Iris pigment epithelial cell (primary cell): Measurements from ENCODE around the gene IP6K1.
"Not testable (repeated sequence)": the region's sequence is repeated elsewhere in the genome, so short reads cannot be mapped to it uniquely, and the experiment has no call there.

Experiments
- DNase-seq: peaks from one replicate; pipeline ENCODE4 v3.0.0-alpha.2; 2011; ENCODE audit warnings: low read depth

IP6K1 gene

DNA sequence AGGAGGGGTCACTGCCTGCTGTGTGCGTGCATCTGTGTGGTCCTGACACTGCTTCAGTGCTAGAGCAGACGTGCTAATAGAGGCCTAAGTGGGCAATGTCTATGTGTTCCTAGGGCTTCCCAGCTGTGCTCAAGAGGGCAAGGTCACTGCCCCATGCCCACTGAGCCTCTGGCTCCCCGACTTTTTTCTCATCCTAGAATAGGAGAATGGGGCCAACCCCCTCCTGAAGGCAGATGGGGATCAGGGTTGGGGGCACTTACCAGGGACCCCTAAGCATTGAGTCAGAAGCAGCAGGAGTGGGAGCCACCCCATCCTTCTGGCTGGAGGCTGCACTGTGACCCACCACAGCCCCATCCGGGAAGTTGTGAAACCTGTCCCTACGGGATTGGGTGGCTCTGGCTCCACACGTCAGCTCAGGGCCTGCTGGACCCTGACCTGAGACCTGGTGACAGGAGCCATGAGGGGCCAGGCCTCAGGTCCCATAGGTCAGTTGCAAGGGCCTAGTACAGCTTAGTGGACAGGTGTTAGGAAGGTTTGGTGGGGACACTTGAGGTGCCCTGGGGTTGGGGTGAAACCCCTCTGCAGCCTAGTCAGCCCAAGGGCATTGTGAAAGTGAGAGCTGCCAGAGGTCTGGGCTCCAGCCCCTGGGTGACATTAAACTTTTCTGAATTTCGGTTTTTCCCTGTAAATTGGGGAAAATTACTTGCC, 97.8 kb downstream of the IP6K1 start:
- not testable (repeated sequence) for DNase-seq

DNA sequence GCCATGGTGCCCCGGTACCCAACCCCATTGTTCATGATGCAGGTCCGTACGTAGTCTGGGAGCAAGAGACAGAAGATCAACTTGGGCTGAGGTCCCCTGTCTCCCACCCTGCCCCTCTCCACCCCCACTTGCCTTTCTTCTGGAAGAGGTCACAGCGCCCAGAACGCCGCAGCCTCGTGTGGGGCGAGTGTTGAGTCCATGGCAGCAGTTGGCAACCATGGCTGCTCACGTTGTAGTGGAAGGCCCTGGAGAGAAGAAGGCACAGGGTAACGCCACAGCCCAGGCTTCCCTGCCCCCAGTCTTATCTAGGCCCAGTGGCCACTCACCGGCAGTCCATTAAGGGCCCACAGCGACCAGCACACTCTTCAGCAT, 98.9 kb downstream of the IP6K1 start:
- not testable (repeated sequence) for DNase-seq

DNA sequence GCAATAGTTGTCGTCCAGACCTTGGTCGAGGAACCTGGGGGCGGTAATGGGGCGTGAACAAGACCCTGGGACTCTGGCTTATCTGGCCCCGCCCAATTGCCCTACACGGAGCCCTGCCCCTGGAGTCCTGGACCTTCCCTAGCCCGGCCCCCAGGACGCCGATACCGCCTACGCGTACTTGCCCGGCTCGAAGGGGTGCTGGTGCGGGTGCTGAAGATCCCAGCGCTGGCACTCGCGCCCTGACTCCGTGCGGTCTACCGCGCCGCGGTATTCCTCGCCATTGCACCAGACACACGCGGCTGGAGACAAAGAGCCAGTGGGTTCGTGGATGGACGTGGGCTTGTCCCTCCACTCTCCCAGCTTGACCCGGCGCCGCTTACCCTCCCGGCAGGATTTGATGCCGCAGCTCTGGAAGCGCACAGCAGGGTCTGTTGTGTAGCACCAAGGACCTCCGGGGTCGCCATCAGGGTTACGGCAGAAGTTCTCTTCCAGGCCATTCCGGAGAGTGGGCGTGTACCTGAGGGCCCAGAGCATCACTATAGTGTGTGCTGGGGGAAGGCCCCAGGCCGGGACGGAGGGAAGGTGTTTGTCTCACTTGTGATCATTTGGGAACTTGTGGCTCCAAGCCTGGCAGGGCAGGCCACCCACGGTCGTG, 99.4 kb downstream of the IP6K1 start:
- DNase-seq, result peak; percentile 42

DNA sequence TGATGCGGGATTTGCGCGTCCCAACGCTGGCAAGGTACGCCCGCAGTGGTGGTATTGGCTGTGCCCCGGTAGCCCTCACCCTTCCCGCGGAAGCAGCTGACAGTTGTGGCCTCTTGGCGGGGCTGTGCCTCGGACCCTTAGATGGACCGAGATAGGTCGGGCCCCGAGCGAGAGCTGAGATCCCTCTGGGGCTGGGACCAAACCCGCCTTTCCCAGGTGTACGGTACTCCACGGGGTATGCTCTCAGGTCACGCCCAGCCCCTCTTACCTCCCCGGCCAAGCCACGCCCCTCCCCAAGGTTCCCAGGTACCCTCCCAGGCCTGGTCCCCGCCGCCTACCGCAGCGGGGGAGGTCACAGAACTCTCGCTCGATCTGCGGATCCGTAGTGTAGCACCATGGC, 100.0 kb downstream of the IP6K1 start:
- DNase-seq, result not testable (repeated sequence)

DNA sequence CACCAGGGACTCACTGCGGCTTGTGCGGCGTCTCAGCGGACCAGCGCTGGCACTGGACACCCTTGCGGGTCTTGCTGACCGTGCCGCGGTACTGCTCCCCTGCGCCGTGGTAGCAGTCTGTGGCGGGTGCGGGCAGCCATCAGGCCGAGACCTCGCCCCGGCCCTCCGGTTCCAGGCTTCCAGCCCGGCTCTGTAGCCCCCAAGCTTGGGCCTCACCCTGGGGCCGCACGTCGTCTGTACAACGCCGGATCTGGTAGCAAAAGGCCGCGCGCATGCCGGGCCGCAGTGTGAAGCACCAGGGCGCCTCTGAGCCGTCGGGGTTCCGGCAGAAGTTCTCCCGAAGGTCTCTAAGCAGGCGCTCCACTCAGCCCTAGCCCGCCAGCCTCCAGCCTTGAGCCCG, 100.5 kb downstream of the IP6K1 start:
- not testable (repeated sequence) for DNase-seq

DNA sequence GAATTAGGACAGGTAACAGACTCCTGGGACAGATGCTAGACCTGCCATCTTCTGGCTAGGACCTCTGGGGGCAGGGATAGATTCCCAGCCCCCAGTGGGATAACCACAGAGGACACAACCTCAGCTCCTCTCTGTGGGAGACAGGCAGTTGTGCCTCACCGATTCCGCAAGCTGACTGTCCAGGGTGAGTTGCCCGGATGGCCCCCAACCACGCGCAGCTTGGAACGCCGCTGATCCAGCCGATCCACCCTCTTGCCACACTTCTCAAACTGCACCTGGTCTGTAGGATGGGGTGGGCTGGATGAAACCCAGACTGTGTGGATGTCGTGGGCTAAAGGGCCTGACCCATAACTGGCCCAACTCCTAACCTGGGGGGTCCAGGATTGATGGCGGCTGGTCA, 101.2 kb downstream of the IP6K1 start:
- not testable (repeated sequence) for DNase-seq

DNA sequence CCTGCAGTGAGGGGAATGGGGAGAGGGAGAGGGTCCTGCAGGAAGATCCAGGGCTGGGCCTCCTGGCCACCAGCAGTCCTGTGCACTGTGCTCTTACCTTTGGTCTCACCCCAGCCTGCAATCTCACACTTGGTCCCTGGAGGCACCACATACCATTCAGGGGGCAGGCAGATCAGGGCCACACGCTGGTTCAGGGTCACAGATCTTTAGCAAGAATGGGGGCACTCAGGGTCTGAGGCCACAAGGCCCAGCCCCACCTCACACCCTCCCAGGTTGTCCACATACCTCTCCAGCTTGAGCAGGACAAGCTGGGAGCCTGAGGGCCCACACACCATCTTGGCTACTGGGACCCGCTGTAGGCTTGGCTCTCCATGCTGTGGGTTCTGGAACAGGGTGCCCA, 101.9 kb downstream of the IP6K1 start:
- DNase-seq, result not testable (repeated sequence)

DNA sequence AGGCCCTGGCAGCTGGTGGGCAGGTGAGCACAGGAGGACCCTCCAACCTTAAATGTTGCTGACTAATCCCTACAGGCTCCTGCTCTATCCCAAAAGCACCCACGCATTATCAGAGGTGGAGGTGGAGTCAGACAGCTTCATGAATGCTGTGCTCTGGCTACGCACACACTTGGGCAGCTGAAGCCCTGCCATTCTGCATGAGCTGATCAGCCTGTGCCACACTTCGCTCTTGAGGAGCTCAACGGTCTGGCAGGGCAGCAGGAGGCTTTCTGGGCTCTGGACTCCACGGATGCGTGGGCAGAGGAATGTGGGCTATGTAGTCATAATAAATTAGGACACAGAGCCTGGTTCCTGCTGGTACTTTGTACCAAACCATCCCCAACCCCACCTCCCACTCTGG, 103.2 kb downstream of the IP6K1 start:
- no peak for DNase-seq

DNA sequence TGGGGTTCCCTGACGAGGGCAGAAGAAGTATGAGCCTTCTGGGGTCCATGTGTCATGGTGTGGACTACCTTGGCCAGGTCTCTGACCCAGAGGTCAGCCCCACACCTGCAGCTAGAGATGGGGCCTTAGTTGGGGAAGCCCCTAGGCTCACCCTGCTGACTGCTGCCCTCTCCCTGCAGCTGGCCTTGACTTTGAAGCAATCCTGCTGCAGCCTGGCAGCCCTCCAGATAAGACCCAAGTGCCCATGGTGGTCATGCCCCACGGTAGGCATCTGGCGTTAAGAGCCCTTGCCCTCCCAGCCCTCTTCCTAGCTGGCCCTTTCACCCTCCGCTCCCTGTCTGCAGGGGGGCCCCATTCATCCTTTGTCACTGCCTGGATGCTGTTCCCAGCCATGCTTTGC, 104.8 kb downstream of the IP6K1 start:
- no peak for DNase-seq

DNA sequence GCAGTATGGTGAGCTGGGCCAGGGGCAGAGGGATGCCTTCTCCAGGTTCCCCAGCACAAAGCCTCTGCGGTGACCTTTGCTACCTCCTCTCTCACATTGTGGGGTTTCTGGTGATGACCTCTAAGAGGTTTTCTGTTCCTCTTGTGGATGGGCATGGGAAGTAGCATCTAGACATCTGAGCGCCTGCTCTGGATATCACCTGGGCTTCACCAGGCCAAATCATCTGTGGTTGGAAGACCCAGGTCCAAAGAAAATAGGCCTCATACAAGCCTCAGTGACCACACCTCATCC, 105.2 kb downstream of the IP6K1 start:
- DNase-seq, result no peak

DNA sequence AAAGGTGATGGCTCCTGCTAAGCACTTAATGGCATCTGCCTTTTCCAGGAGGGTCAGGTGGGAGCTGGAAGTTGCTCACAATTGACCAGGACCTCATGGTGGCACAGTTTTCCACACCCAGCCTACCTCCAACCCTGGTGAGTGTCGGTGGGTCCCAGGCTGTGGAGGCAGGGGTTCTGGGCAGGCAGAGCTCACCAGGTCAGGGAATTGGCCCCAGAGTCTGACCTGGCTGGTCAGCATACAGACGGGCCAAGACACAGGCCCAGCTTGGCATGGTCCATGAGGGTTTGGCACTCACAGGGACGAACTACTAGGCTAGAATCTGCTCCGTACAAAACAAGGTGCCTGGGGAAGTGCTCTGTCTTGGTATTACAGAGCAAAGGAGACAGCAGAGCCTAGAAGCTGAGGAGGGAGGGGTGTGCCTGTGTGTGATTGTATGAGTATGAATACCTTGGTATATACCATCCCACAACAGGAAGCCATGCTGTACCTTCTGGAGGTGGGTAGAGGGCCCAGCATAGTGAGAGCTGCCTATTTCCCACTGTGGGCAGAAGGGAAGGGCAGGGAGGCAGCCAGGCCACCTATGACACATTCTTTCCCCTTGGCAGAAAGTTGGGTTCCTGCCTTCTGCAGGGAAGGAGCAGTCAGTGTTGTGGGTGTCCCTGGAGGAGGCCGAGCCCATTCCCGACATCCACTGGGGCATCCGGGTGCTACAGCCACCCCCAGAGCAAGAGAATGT, 105.7 kb downstream of the IP6K1 start:
- DNase-seq, result no peak

DNA sequence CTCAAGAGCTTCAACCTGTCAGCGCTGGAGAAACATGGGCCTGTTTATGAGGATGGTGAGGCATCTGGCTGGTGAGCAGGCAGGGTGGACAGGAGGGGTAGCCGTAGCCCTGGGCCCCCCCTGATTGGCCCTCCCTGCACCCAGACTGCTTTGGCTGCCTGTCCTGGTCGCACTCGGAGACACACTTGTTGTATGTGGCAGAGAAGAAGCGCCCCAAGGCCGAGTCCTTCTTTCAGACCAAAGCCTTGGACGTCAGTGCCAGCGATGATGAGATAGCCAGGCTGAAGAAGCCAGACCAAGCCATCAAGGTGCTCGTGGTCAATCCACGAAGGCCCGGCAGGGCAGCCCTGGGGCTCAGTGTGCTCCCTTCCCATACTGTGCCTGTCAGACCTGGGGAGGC, 110.4 kb downstream of the IP6K1 start:
- no peak for DNase-seq

DNA sequence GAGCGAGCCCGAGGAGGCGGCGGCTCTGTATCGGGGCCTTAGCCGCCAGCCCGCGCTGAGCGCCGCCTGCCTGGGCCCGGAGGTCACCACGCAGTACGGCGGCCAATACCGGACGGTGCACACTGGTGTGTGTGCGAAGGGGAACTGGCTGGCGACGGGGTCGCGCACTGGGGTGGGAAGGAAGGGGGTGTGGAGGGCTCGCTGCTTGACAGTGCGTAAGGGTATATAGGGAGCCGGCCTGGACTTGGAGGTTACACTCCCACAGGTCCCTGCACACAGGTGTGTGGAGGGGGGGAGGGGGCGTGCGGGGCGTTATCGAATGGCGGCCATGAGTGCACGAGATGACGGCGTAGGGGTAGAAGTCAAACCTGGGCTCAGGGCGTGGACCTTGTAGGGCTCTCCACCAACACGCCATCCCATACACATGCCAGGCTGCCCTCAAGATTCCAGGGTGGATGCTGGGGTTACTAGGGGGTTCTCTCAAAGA, 111.8 kb downstream of the IP6K1 start:
- no peak for DNase-seq
